ENCODE measurements around the gene MTMR2. TPM values are rescaled to one million over a fixed set of nuclear protein-coding genes. Genes with fewer than 3 reads are reported as not detected.

The MTMR2 gene
- total RNA-seq, 2 experiments from 2014 or later = 24.3 to 32.0 TPM

- Mint-ChIP-seq H3K9me3 (ENCODE audit: low read depth) (no peaks in the 10 kb centered on the region), H3K4me1 (peaks cover 15% of the 10 kb centered on the region), H3K36me3 (peaks cover 8% of the 10 kb centered on the region), H3K27ac (no peak overlapping the region), H3K27me3 (no peaks in the 10 kb centered on the region), H3K4me3 (no peak overlapping the region)
- ATAC-seq (no peak), DNase-seq (no peak)
- CTCF ChIA-PET = no interaction called here
Measured at GRCh38 chr11:95913830-95914615, 9.9 kb downstream of the MTMR2 start.

DNA sequence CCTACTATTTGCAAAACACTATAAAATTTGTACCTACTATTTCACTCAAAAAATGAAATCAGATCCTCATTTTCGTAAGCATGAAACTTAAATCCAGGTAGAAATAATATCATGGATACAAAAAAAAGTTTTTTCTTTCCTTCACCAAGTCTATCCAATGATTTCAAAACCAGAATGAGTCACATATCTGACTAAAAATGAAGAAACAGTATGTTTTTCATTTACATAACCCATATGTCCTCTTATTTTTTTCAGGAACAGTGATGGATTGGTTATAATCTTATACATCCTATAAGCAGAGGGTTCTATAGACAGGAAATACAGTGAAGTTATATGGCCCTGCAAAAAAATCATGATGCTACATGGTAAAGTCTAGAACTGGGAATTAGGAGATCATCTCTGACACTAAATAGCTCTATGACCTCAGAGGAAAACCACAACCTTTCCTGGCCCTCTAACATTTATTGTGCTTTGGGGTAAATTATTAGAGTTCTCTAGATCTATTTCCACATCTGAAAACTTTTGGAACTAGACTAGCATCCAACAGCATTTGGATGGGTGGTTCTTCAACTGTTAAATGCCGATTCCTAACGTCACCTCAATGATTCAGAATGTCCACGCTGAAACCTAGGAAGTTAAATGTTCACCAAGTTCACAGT is 10.9 kb downstream of the MTMR2 start:
- Mint-ChIP-seq H3K4me1 (peaks cover 15% of the 10 kb centered on the region), H3K36me3 (peaks cover 9% of the 10 kb centered on the region), H3K27ac (no peak overlapping the region), H3K27me3 (no peaks in the 10 kb centered on the region), H3K4me3 (no peak overlapping the region), H3K9me3 (ENCODE audit: low read depth) (no peaks in the 10 kb centered on the region)
- DNase-seq (no peak), ATAC-seq (no peak)
- CTCF ChIA-PET = no interaction called here

GRCh38 chr11:95911369-95911759 is 12.5 kb downstream of the MTMR2 start:
- no peak overlapping the region for H3K27ac Mint-ChIP-seq
- H3K4me1 Mint-ChIP-seq = peaks cover 18% of the 10 kb centered on the region
- CTCF ChIA-PET = interaction anchor here (1.4 kb wide), 1 partner anchor 75 kb away, joined by 3 read pairs; no protein-coding TSS in a partner anchor
- H3K9me3 Mint-ChIP-seq (ENCODE audit: low read depth) = no peaks in the 10 kb centered on the region
- DNase-seq = no peak
- peaks cover 12% of the 10 kb centered on the region for H3K36me3 Mint-ChIP-seq
- ATAC-seq = no peak
- no peak overlapping the region for H3K4me3 Mint-ChIP-seq
- no peaks in the 10 kb centered on the region for H3K27me3 Mint-ChIP-seq

GRCh38 chr11:95910638-95911368 is 13.1 kb downstream of the MTMR2 start:
- H3K4me1 Mint-ChIP-seq = peaks cover 15% of the 10 kb centered on the region
- CTCF ChIA-PET = interaction anchor here (1.4 kb wide), 1 partner anchor 75 kb away, joined by 3 read pairs; no protein-coding TSS in a partner anchor

GRCh38 chr11:95908826-95909225 is 15.1 kb downstream of the MTMR2 start:
- ATAC-seq (no peak), DNase-seq (no peak)
- Mint-ChIP-seq H3K4me1 (peaks cover 12% of the 10 kb centered on the region), H3K9me3 (ENCODE audit: low read depth) (no peaks in the 10 kb centered on the region), H3K27ac (no peak overlapping the region), H3K36me3 (peaks cover 9% of the 10 kb centered on the region), H3K27me3 (no peaks in the 10 kb centered on the region), H3K4me3 (no peak overlapping the region)
- CTCF ChIA-PET = no interaction called here

More at GRCh38 chr11:95910638-95911368, 13.1 kb downstream of the MTMR2 start:
- no peaks in the 10 kb centered on the region for H3K27me3 Mint-ChIP-seq
- ATAC-seq (no peak), DNase-seq (no peak)
- H3K36me3 Mint-ChIP-seq = peaks cover 9% of the 10 kb centered on the region
- H3K4me3 Mint-ChIP-seq = no peak overlapping the region
- no peaks in the 10 kb centered on the region for H3K9me3 Mint-ChIP-seq (ENCODE audit: low read depth)
- H3K27ac Mint-ChIP-seq = no peak overlapping the region

DNA sequence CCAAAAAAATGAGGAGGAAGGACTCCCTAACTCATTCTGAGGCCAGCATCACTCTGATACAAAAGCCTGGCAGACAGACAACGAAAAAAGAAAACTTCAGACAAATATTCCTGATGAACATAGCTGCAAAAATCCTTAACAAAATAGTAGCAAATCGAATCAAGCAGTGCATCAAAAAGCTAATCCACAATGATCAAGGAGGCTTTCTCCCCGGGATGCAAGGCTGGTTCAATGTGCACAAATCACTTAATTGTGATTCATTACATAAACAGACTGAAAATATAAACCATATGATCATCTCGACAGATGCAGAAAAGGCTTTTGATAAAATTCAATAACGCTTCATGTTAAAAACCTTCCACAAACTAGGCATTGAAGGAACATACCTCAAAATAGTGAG is 16.4 kb downstream of the MTMR2 start:
- CTCF ChIA-PET = no interaction called here
- no peaks in the 10 kb centered on the region for H3K27me3 Mint-ChIP-seq
- H3K27ac Mint-ChIP-seq = no peak overlapping the region
- H3K4me1 Mint-ChIP-seq = peaks cover 3% of the 10 kb centered on the region
- H3K9me3 Mint-ChIP-seq (ENCODE audit: low read depth) = no peaks in the 10 kb centered on the region
- DNase-seq = no peak
- no peak overlapping the region for H3K4me3 Mint-ChIP-seq
- ATAC-seq = no peak
- peaks cover 9% of the 10 kb centered on the region for H3K36me3 Mint-ChIP-seq

DNA sequence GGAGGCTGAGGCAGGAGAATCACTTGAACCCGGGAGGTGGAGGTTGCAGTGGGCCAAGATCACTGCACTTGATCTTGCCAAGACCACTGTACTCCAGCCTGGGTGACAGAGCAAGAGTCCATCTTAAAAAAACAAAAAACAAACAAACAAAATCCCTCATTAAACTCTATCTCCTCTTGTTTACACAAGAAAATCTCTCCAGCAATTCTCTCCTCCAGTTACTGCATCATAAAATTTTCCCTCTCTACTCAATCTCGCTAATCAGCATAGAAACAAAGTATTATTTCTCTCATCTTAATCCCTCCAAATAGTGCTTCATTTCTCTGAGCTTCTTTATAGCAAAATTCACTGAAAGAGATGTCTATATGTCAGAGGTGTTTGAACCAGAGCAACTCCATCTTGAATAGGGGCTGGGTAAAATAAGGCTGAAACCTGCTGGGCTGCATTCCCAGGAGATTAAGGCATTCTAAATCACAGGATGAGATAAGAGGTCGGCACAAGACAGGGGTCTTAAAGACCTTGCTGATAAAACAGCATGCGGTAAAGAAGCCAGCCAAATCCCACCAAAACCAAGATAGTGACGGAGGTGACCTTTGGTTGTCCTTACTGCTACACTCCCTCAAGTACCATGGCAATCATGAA is 19.8 kb downstream of the MTMR2 start:
- CTCF ChIA-PET = no interaction called here
- ATAC-seq = no peak
- Mint-ChIP-seq H3K27me3 (no peaks in the 10 kb centered on the region), H3K4me1 (peaks cover 3% of the 10 kb centered on the region), H3K27ac (no peak overlapping the region), H3K36me3 (peaks cover 4% of the 10 kb centered on the region), H3K4me3 (no peak overlapping the region), H3K9me3 (ENCODE audit: low read depth) (no peaks in the 10 kb centered on the region)
- no peak for DNase-seq

DNA sequence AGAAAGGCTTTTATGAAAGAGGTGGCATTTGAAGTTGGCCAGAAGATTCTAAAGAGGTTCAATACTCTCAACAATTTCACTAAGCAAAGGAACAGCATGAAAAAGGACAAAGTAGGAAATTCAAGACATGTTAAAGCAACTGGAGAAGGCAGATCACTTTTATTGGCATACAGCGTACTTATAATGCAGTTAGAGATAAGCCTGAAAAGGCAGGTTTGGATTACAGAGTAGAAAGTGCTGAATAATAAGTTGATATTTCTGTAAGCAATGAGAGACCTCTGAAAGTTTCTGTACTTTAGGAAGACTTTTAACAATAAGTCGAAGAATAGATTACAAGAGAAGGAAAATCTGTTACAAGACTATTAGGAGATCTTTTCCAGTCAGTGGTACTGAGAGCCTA is 25.1 kb downstream of the MTMR2 start:
- Mint-ChIP-seq H3K27ac (no peak overlapping the region), H3K36me3 (no peaks in the 10 kb centered on the region), H3K4me3 (no peak overlapping the region), H3K4me1 (no peaks in the 10 kb centered on the region), H3K27me3 (no peaks in the 10 kb centered on the region), H3K9me3 (ENCODE audit: low read depth) (no peaks in the 10 kb centered on the region)
- ATAC-seq (no peak), DNase-seq (no peak)
- CTCF ChIA-PET = no interaction called here

DNA sequence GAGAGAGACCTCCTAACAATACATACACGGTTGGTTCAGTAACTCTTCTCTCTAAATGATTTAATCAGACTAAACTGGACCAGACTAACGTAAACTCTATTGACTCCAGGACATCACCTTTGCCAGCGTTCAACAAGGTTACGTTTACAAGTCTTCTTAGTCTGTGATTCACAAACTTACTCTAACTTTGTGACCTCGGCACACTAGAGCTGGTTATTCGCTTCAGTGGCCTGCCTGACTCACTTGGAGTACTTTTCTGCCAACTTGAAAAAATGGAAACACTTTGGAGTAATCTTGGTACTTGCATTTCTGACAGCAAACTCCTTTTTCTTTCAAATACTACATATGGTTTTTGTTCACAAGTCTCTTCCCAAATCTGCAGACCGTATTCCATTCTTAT is 26.2 kb downstream of the MTMR2 start:
- CTCF ChIA-PET = interaction anchor here (0.9 kb wide), 1 partner anchor 22 kb away, joined by 3 read pairs; no protein-coding TSS in a partner anchor
- no peak for DNase-seq
- H3K4me1 Mint-ChIP-seq = no peaks in the 10 kb centered on the region
- H3K27ac Mint-ChIP-seq = no peak overlapping the region
- no peaks in the 10 kb centered on the region for H3K36me3 Mint-ChIP-seq
- H3K9me3 Mint-ChIP-seq (ENCODE audit: low read depth) = no peaks in the 10 kb centered on the region
- no peak for ATAC-seq
- no peak overlapping the region for H3K4me3 Mint-ChIP-seq
- no peaks in the 10 kb centered on the region for H3K27me3 Mint-ChIP-seq

DNA sequence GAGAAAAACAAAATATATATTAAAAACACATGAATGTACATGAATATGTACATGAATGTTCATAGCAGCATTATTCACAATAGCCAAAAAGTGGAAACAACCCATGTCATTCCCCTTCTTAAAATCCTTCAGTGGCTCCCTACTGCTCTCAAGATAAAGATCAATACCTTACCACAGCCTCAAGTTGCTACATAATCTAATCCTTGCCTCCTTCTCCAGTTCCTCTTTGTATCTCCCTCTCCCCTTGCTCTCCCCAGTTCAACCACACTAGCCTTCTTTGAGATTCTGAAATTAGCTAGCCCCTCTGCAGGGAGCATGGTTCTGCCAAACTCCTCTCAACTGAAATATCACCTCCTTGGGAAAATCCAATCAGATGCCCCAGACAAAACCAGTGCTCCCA is 28.1 kb downstream of the MTMR2 start:
- no peaks in the 10 kb centered on the region for H3K36me3 Mint-ChIP-seq
- H3K27ac Mint-ChIP-seq = no peak overlapping the region
- ATAC-seq (no peak), DNase-seq (no peak)
- no peaks in the 10 kb centered on the region for H3K9me3 Mint-ChIP-seq (ENCODE audit: low read depth)
- CTCF ChIA-PET = no interaction called here
- H3K27me3 Mint-ChIP-seq = no peaks in the 10 kb centered on the region
- no peaks in the 10 kb centered on the region for H3K4me1 Mint-ChIP-seq
- no peak overlapping the region for H3K4me3 Mint-ChIP-seq

- no peaks in the 10 kb centered on the region for H3K9me3 Mint-ChIP-seq (ENCODE audit: low read depth)
- H3K4me3 Mint-ChIP-seq = no peak overlapping the region
- no peak for DNase-seq
- ATAC-seq = no peak
- H3K36me3 Mint-ChIP-seq = no peaks in the 10 kb centered on the region
- no peaks in the 10 kb centered on the region for H3K27me3 Mint-ChIP-seq
- no peak overlapping the region for H3K27ac Mint-ChIP-seq
- no peaks in the 10 kb centered on the region for H3K4me1 Mint-ChIP-seq
- CTCF ChIA-PET = no interaction called here
Measured at GRCh38 chr11:95892892-95893570, 30.9 kb downstream of the MTMR2 start.

DNA sequence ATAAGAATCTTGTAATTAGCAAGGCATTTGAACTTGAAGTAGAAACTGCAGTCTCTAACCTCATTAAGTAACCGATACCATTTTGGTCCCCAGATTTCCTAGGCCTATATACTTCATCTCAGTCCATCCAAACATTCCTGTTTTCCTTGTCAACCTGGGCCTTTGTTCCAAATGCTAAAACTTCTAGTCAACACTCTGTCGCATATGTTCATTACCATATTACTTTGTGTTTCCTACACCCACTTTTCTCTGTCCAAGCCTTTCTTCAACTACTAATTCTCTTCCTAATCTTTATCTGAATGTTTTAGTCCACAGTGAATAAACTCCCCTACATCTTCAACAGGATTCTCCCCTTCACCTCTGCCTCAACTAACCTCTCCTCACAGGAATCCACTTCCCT is 31.4 kb downstream of the MTMR2 start:
- Mint-ChIP-seq H3K4me1 (no peaks in the 10 kb centered on the region), H3K36me3 (peaks cover 1% of the 10 kb centered on the region), H3K27ac (no peak overlapping the region), H3K4me3 (no peak overlapping the region), H3K27me3 (no peaks in the 10 kb centered on the region), H3K9me3 (ENCODE audit: low read depth) (no peaks in the 10 kb centered on the region)
- ATAC-seq (no peak), DNase-seq (no peak)
- CTCF ChIA-PET = no interaction called here
